Esophagus squamous epithelium (tissue), 5 donors: ENCODE data around the gene WDR45. TPM values are rescaled to one million over a fixed set of nuclear protein-coding genes. Genes with fewer than 3 reads are reported as not detected.

Experiments used
- DNase-seq: peaks from one replicate; lab custom pipeline; 2025; lab: John Stamatoyannopoulos, UW
- H3K27ac ChIP-seq, 4 donors: fragments of 200-600 bp; sonication (generic); one replicate each; pipeline ENCODE4 v1.5.1; 2016 to 2019; ENCODE audit warnings: mild to moderate bottlenecking in 1 of 4
- H3K27me3 ChIP-seq, 4 donors: fragments of 200-600 bp; sonication (generic); 1 replicate in 3 of 4; 2 replicates in 1 of 4; pipeline versions ENCODE4 v1.5.1 to v1.6.0; 2017 to 2021; ENCODE audit warnings: antibody characterized with exemption in 1 of 4
- H3K36me3 ChIP-seq, 3 donors: fragments of 200-600 bp; sonication (generic); one replicate each; pipeline ENCODE4 v1.5.1; 2016 to 2019
- H3K4me1 ChIP-seq, 3 donors: fragments of 200-600 bp; sonication (generic); one replicate each; pipeline ENCODE4 v1.5.1; 2017 to 2019
- H3K4me3 ChIP-seq, 4 donors: fragments of 200-600 bp; sonication (generic); 1 replicate in 3 of 4; 2 replicates in 1 of 4; pipeline ENCODE4 v1.5.1; 2016 to 2019; ENCODE audit warnings: mild to moderate bottlenecking in 2 of 4, moderate library complexity in 1 of 4
- H3K9me3 ChIP-seq, 3 donors: fragments of 200-600 bp; sonication (generic); one replicate each; pipeline ENCODE4 v1.5.1; 2016 to 2019
- CTCF ChIP-seq, 6 experiments: fragments of 450-650 bp in 4 of 6; fragments of 200-600 bp in 2 of 6; sonication (generic) in 2 of 6; IDR thresholded peaks; one replicate each; pipeline ENCODE4 v1.5.1; 2016 to 2019; ENCODE audit warnings: antibody characterized with exemption in 6 of 6, mild to moderate bottlenecking in 4 of 6, moderate library complexity in 4 of 6
- POLR2A ChIP-seq, 4 donors: fragments of 450-650 bp; IDR thresholded peaks; one replicate each; pipeline ENCODE4 v1.6.1; 2017; ENCODE audit warnings: antibody characterized with exemption in 4 of 4, mild to moderate bottlenecking in 4 of 4, moderate library complexity in 3 of 4
- WGBS, 2 donors: methylation state at CpG; one replicate each; pipeline ENCODE4 v1.1.5; 2018; 5-methylcytosine and 5-hydroxymethylcytosine counted together
- intact Hi-C: fragments of 100-400 bp; cut with DNase I; formaldehyde crosslinking; loops from one replicate; pipeline ENCODE4 v1.15.0; 2022
- total RNA-seq, 4 donors: library from RNA; depleted of rRNA; stranded (reverse); fragments of >200 nt; gene quantifications; one replicate each; pipeline ENCODE4 v1.1.0, GENCODE V29; 2016
- donor health status: DM: yes; HTN: yes; CAD: no.

The WDR45 gene
- total RNA-seq, 4 donors from 2014 or later = 30.1 to 78.0 (median 37.0) TPM

- H3K36me3 ChIP-seq = no peaks in the 10 kb centered on the region
- intact Hi-C loops = no loop called here
- no peak for DNase-seq
- peak overlapping the region; percentile 45 to 74 (median 56) for H3K4me3 ChIP-seq
- TF ChIP-seq POLR2A (IDR thresholded peaks at IDR 0.05) = no peak
- TF ChIP-seq CTCF (IDR thresholded peaks at IDR 0.05) = no peak
- H3K4me1 ChIP-seq = peaks cover 0 to 14% (median 0%) of the 10 kb centered on the region in 3 donors
- H3K27ac ChIP-seq = peak overlapping the region; percentile 74 to 89 (median 84)
- no peaks in the 10 kb centered on the region for H3K27me3 ChIP-seq
- no peaks in the 10 kb centered on the region for H3K9me3 ChIP-seq
- no CpG with 5 or more reads among the region's 9 CpGs for WGBS, 2 donors
Observed at GRCh38 chrX:49101629-49101984, 21.9 kb upstream of the WDR45 start.

- WGBS, 2 donors = 0 to 45% methylated on average over 2 to 12 of the region's 74 CpGs
- TF ChIP-seq POLR2A (IDR thresholded peaks at IDR 0.05) (peak in 3 of 4 donors; percentile 31 to 67 (median 46)), CTCF (IDR thresholded peaks at IDR 0.05) (no peak)
- Histone ChIP-seq H3K36me3 (no peaks in the 10 kb centered on the region), H3K4me1 (peaks cover 0 to 14% (median 0%) of the 10 kb centered on the region in 3 donors), H3K27ac (peak overlapping the region; percentile 78 to 89 (median 84)), H3K9me3 (no peaks in the 10 kb centered on the region), H3K27me3 (no peaks in the 10 kb centered on the region), H3K4me3 (peak overlapping the region; percentile 45 to 74 (median 56))
- peak; percentile 43 for DNase-seq
- intact Hi-C loops = no loop called here
Observed at GRCh38 chrX:49100704-49101628, 21.3 kb upstream of the WDR45 start.

GRCh38 chrX:49096419-49096818, 16.7 kb upstream of the WDR45 start:
- Histone ChIP-seq H3K36me3 (no peaks in the 10 kb centered on the region), H3K9me3 (no peaks in the 10 kb centered on the region), H3K27me3 (no peaks in the 10 kb centered on the region), H3K4me1 (peaks cover 0 to 10% (median 0%) of the 10 kb centered on the region in 3 donors), H3K4me3 (no peak overlapping the region), H3K27ac (no peak overlapping the region)
- TF ChIP-seq POLR2A (IDR thresholded peaks at IDR 0.05) (no peak), CTCF (IDR thresholded peaks at IDR 0.05) (no peak)
- WGBS, 2 donors = 94 to 100% methylated on average over 3 to 4 of the region's 4 CpGs
- intact Hi-C loops = no loop called here
- no peak for DNase-seq

GRCh38 chrX:49089553-49089952, 9.9 kb upstream of the WDR45 start:
- intact Hi-C loops = no loop called here
- Histone ChIP-seq H3K4me3 (no peak overlapping the region), H3K27me3 (no peaks in the 10 kb centered on the region), H3K9me3 (no peaks in the 10 kb centered on the region), H3K36me3 (no peaks in the 10 kb centered on the region), H3K27ac (no peak overlapping the region), H3K4me1 (no peaks in the 10 kb centered on the region)
- 85 to 88% methylated on average over 2 of the region's 4 CpGs for WGBS, 2 donors
- TF ChIP-seq POLR2A (IDR thresholded peaks at IDR 0.05) (no peak), CTCF (IDR thresholded peaks at IDR 0.05) (no peak)
- no peak for DNase-seq

GRCh38 chrX:49082271-49082871, 2.7 kb upstream of the WDR45 start:
- 83 to 86% methylated on average over 4 of the region's 4 CpGs for WGBS, 2 donors
- no peaks in the 10 kb centered on the region for H3K27me3 ChIP-seq
- H3K36me3 ChIP-seq = peaks cover 0 to 5% (median 0%) of the 10 kb centered on the region in 3 donors
- H3K4me3 ChIP-seq = no peak overlapping the region
- H3K4me1 ChIP-seq = peaks cover 3 to 13% (median 6%) of the 10 kb centered on the region in 3 donors
- DNase-seq = no peak
- no peak for TF ChIP-seq POLR2A (IDR thresholded peaks at IDR 0.05)
- no peak for TF ChIP-seq CTCF (IDR thresholded peaks at IDR 0.05)
- H3K9me3 ChIP-seq = no peaks in the 10 kb centered on the region
- intact Hi-C loops = no loop called here
- H3K27ac ChIP-seq = no peak overlapping the region
